Mononuclear cell (primary cell): ENCODE data around the gene DIAPH1. TPM values are rescaled to one million over a fixed set of nuclear protein-coding genes. Genes with fewer than 3 reads are reported as not detected.

ENCODE experiments used
- H3K27me3 ChIP-seq: 2 replicates; pipeline ENCODE4 v1.6.0; 2011; ENCODE audit warnings: low read length, control low read depth; ENCODE audit not compliant: insufficient read depth
- H3K4me1 ChIP-seq: 2 replicates; pipeline ENCODE4 v1.5.1; 2011; ENCODE audit warnings: mild to moderate bottlenecking, low read length, control low read depth; ENCODE audit not compliant: insufficient read depth
- H3K4me3 ChIP-seq: 2 replicates; pipeline ENCODE4 v1.5.1; 2011; ENCODE audit warnings: mild to moderate bottlenecking, low read length, moderate library complexity
- H3K9me3 ChIP-seq: 2 replicates; pipeline ENCODE4 v1.5.1; 2011; ENCODE audit warnings: low read depth, mild to moderate bottlenecking, control low read depth, low read length
- total RNA-seq: library from RNA; depleted of rRNA; stranded (reverse); fragments of >200 nt; gene quantifications from one replicate; pipeline ENCODE4 v1.2.3, GENCODE V29; 2012

The DIAPH1 gene
- total RNA-seq, 1 donor = 81.9 TPM

DNA sequence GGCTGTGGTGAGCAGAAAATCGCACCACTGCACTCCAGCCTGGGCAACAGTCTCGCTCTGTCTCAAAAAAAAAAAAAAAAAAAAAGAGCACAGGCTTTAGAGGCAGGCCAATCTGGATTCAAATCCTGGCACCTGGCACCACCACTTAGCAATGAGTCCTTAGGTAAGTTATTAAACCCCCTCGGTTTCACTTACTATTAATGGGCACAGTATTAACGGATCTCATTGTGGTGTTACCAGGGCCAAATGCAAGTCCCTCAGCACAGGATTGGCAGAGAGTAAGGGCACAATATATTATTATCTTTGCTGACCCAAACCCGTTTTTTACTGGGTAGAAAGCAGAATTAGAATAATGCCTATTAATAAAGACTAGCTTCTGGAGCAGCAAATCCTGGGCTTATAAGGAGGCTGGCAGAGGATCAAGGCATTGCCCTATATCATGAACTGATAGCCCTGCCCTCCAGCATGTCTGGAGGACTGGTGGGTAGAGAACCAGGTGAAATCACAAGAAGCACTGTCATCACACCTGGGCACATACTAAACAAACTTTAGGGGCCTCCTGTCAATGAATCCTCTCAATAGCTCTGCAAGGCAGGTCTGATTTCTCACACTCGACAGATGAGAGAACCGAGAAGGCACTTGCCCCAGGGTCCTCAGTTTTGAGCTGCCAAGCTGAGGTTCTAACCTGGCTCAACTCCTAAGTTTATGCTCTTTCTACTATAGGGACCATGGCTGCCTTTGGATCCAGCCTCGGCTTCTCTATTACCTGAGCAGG is 112.2 kb downstream of the DIAPH1 start:
- Histone ChIP-seq H3K9me3 (no peaks in the 10 kb centered on the region), H3K4me3 (no peak overlapping the region), H3K4me1 (peaks cover 6% of the 10 kb centered on the region), H3K27me3 (no peaks in the 10 kb centered on the region)

DNA sequence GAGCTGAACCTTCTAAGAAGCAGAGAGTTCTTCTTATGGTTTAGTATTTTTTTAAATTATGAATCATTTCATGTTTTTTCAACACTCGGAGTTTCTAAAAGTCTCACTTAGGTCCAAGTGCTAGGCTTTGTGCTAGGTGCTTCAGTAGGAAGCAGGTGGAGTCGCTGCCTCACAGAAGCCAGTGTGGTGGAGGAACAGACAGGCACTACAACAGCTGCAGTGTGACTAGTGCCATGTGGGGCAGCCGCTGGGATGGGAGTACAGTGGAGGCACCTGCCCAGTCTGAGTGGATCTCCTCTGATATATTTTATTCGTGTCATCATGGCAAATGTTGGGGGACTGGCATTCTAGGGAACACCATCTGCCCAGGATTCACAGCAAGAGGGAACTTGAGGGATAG is 114.6 kb downstream of the DIAPH1 start:
- Histone ChIP-seq H3K4me1 (peaks cover 4% of the 10 kb centered on the region), H3K4me3 (no peak overlapping the region), H3K9me3 (no peaks in the 10 kb centered on the region), H3K27me3 (no peaks in the 10 kb centered on the region)

GRCh38 chr5:141503681-141504080 is 115.1 kb downstream of the DIAPH1 start:
- H3K4me1 ChIP-seq = no peaks in the 10 kb centered on the region
- H3K4me3 ChIP-seq = no peak overlapping the region
- no peaks in the 10 kb centered on the region for H3K9me3 ChIP-seq
- H3K27me3 ChIP-seq = no peaks in the 10 kb centered on the region

DNA sequence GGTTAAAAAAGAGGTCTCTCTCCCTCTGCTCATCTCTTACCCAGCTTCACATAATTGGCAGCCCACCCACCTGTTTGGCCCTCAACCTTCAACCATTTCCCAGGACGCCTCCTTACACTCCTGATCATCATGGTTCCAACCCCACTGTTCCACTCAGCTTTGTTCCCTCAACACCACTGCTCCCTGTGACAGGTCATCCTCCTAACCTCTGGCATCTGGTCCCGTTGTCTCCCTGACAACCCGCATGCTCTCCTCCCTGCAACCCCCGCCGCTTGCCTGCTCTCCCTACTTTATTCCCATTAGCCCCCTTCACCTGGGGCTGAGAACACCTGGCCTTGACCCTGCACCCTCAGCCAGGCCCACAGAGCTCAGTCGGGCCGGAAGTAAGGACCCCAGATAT is 117.0 kb downstream of the DIAPH1 start:
- no peak overlapping the region for H3K4me3 ChIP-seq
- no peaks in the 10 kb centered on the region for H3K9me3 ChIP-seq
- H3K27me3 ChIP-seq = no peaks in the 10 kb centered on the region
- H3K4me1 ChIP-seq = no peaks in the 10 kb centered on the region

DNA sequence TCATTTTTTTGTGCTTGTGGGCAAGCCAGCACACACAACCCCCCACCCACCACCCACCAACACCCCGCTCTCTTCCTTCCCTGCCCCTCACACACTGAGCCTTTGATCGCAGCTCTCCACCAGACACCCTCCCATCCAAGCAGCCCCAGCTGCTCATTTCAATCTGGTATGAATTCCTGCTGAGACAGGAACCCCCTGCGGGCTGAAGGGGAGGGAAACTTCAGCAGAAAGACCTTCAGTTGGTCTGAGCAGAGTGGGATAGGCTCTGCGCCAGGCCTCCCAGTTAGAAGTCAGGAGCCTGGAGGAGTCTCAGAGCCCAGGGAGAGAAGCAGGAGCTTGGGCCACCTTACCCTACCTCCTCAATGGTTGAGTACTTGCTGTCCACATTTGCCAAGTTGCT is 122.8 kb downstream of the DIAPH1 start:
- Histone ChIP-seq H3K4me3 (no peak overlapping the region), H3K27me3 (peaks cover 49% of the 10 kb centered on the region), H3K9me3 (no peaks in the 10 kb centered on the region), H3K4me1 (peaks cover 13% of the 10 kb centered on the region)

DNA sequence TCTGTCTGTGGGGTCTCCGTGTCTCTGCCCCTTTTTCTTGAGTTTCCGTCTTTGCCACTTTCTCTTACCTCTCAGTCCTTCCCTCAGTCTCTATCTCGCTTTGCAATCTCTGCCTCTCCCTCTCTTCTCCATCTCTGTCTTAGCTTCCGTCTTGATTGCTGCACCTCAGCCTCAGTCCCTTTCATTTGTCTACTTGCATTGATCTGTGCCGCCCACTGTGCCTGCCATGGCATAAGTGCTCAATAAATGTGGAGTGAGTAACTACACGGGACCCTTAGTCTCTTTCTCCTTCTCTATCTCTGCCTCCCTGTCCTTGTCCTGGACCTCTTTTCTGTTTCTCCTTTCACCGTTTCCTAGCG is 123.4 kb downstream of the DIAPH1 start:
- Histone ChIP-seq H3K27me3 (peaks cover 54% of the 10 kb centered on the region), H3K9me3 (no peaks in the 10 kb centered on the region), H3K4me1 (peaks cover 13% of the 10 kb centered on the region), H3K4me3 (no peak overlapping the region)

DNA sequence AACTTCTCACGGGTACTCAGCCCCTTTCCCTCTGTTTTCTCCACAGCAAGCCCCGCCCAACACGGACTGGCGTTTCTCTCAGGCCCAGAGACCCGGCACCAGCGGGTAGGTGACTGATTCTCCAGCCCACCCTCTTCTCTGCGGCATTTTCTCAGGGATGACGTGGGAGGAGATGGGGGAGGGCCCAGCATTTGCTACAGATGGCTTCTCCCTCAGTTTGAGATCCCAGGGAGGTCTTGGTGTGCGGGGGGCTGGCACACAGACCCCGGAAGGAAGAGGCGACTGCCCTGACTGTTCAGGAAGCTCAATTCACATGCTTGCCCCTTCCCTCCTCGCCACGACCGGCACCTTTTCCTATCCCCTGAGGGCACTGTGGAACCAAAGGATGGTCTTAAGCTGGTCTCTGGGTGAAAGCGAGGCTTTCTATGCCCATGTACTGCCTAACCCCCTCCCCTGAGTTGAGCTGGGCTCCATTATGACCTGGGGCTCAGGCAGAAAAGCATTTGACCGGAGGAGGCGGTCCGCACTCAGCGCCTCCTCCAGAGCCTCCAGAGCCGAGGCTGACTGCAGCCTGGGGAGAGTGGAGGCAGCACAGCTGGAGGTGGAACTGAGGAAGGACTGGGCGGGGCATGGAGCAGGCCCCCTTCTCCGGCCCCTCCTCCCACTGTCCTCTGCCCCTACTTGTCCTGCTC is 123.9 kb downstream of the DIAPH1 start:
- no peak overlapping the region for H3K4me3 ChIP-seq
- no peaks in the 10 kb centered on the region for H3K9me3 ChIP-seq
- peaks cover 13% of the 10 kb centered on the region for H3K4me1 ChIP-seq
- H3K27me3 ChIP-seq = peaks cover 58% of the 10 kb centered on the region

- Histone ChIP-seq H3K9me3 (no peaks in the 10 kb centered on the region), H3K27me3 (peaks cover 61% of the 10 kb centered on the region), H3K4me1 (peaks cover 13% of the 10 kb centered on the region), H3K4me3 (no peak overlapping the region)
These were observed 125.0 kb downstream of the DIAPH1 start for GRCh38 chr5:141493500-141494422.

- Histone ChIP-seq H3K4me1 (peaks cover 13% of the 10 kb centered on the region), H3K27me3 (peaks cover 65% of the 10 kb centered on the region), H3K9me3 (no peaks in the 10 kb centered on the region), H3K4me3 (no peak overlapping the region)
These were observed 126.5 kb downstream of the DIAPH1 start for GRCh38 chr5:141492168-141492885.

DNA sequence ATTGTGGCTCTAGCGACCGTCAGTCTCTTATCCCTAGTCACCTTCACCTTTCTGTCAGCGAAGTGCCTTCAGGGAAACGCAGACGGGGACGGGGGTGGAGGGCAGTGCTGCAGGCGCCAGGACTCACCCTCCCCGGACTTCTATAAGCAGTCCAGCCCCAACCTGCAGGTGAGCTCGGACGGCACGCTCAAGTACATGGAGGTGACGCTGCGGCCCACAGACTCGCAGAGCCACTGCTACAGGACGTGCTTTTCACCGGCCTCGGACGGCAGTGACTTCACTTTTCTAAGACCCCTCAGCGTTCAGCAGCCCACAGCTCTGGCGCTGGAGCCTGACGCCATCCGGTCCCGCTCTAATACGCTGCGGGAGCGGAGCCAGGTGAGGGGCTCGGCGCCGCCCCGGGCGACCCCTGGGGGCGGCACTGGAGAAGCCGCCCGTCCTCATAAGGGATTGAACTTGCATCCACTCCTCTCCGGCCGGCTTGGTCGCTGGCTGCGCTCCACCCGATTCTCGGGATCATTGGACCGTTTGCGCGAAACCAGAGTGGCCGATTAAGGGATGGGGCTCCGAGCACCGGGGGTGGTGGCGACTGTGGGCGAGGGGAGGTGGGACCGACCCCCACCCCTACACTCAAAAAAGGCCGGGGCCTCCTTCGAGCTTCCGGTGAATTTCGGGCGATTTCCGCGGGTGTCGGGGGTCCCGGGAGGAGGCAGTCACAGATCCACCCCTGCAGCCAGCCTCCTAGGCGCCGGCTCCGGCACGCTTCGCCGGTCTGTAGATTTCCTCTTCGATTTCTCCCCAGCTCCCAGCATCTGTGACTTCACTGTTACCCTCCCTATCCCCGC is 127.3 kb downstream of the DIAPH1 start:
- no peak overlapping the region for H3K4me3 ChIP-seq
- H3K27me3 ChIP-seq = peaks cover 73% of the 10 kb centered on the region
- no peaks in the 10 kb centered on the region for H3K9me3 ChIP-seq
- peaks cover 13% of the 10 kb centered on the region for H3K4me1 ChIP-seq

DNA sequence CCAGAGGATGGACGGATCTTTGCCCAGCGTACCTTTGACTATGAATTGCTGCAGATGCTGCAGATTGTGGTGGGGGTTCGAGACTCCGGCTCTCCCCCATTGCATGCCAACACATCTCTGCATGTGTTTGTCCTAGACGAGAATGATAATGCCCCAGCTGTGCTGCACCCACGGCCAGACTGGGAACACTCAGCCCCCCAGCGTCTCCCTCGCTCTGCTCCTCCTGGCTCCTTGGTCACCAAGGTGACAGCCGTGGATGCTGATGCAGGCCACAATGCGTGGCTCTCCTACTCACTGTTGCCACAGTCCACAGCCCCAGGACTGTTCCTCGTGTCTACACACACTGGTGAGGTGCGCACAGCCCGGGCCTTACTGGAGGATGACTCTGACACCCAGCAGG is 128.0 kb downstream of the DIAPH1 start:
- Histone ChIP-seq H3K4me1 (peaks cover 13% of the 10 kb centered on the region), H3K27me3 (peaks cover 74% of the 10 kb centered on the region), H3K9me3 (no peaks in the 10 kb centered on the region), H3K4me3 (no peak overlapping the region)

GRCh38 chr5:141490271-141490670 is 128.5 kb downstream of the DIAPH1 start:
- H3K9me3 ChIP-seq = no peaks in the 10 kb centered on the region
- peaks cover 14% of the 10 kb centered on the region for H3K4me1 ChIP-seq
- peaks cover 79% of the 10 kb centered on the region for H3K27me3 ChIP-seq
- H3K4me3 ChIP-seq = no peak overlapping the region

GRCh38 chr5:141489841-141490240 is 129.0 kb downstream of the DIAPH1 start:
- Histone ChIP-seq H3K4me1 (peaks cover 18% of the 10 kb centered on the region), H3K27me3 (peaks cover 79% of the 10 kb centered on the region), H3K4me3 (no peak overlapping the region), H3K9me3 (no peaks in the 10 kb centered on the region)
